ENCODE measurements around the gene BRSK1.

BRSK1 gene

GRCh38 chr19:55354698-55355212 lies 71.0 kb downstream of the BRSK1 start, which contains the start of gene COX6B2:
TSS of gene COX6B2 (minus strand) at chr19:55354719. CDS start at chr19:55354521, 198 bp downstream.
- no peak for DNase-seq
- no peak within 1 kb of the TSS for H3K4me3 ChIP-seq (ENCODE audit: low read depth in 1 of 2, low read length in 2 of 2)
- H3K4me1 ChIP-seq (ENCODE audit: insufficient read depth, low read length): no peaks in the 10 kb centered on the region
- H2AFZ ChIP-seq (ENCODE audit: low read depth, low read length): no peak within 1 kb of the TSS
- no peaks in the 10 kb centered on the region for H3K79me2 ChIP-seq (ENCODE audit: insufficient read depth, low read length)
- H3K27me3 ChIP-seq (ENCODE audit: insufficient read depth, low read length, poor library complexity): no peaks in the 10 kb centered on the region
- H3K9me3 ChIP-seq (ENCODE audit: insufficient read depth, low read length, severe bottlenecking): no peaks in the 10 kb centered on the region
- no peak for ATAC-seq (ENCODE audit: insufficient read depth, low read depth)
- no peak within 1 kb of the TSS for H3K4me2 ChIP-seq (ENCODE audit: insufficient read depth, low read length)
- H4K20me1 ChIP-seq (ENCODE audit: insufficient read depth, low read length): no peaks in the 10 kb centered on the region
- TF ChIP-seq EZH2 (IDR thresholded peaks at IDR 0.05; ENCODE audit: borderline replicate concordance, low read depth, low read length, severe bottlenecking): no peak
- TF ChIP-seq CTCF (IDR thresholded peaks at IDR 0.05; ENCODE audit: borderline replicate concordance, extremely low read depth, low read length, poor library complexity, severe bottlenecking): no peak
- no peaks in the 10 kb centered on the region for H3K36me3 ChIP-seq (ENCODE audit: insufficient read depth, low read length)
- no peak within 1 kb of the TSS for H3K27ac ChIP-seq (ENCODE audit: low read length)
- no peak within 1 kb of the TSS for H3K9ac ChIP-seq (ENCODE audit: low read depth, low read length)

GRCh38 chr19:55355213-55355821 lies 71.5 kb downstream of the BRSK1 start:
- DNase-seq: no peak
- no peaks in the 10 kb centered on the region for H3K4me1 ChIP-seq (ENCODE audit: insufficient read depth, low read length)
- ATAC-seq (ENCODE audit: insufficient read depth, low read depth): no peak
- no peak overlapping the region for H3K27ac ChIP-seq (ENCODE audit: low read length)
- no peaks in the 10 kb centered on the region for H3K36me3 ChIP-seq (ENCODE audit: insufficient read depth, low read length)
- no peak overlapping the region for H3K9ac ChIP-seq (ENCODE audit: low read depth, low read length)
- no peaks in the 10 kb centered on the region for H3K79me2 ChIP-seq (ENCODE audit: insufficient read depth, low read length)
- H4K20me1 ChIP-seq (ENCODE audit: insufficient read depth, low read length): no peaks in the 10 kb centered on the region
- H3K27me3 ChIP-seq (ENCODE audit: insufficient read depth, low read length, poor library complexity): no peaks in the 10 kb centered on the region
- H3K4me2 ChIP-seq (ENCODE audit: insufficient read depth, low read length): no peak overlapping the region
- no peak overlapping the region for H3K4me3 ChIP-seq (ENCODE audit: low read depth in 1 of 2, low read length in 2 of 2)
- H2AFZ ChIP-seq (ENCODE audit: low read depth, low read length): no peak overlapping the region
- no peaks in the 10 kb centered on the region for H3K9me3 ChIP-seq (ENCODE audit: insufficient read depth, low read length, severe bottlenecking)
- no peak for TF ChIP-seq CTCF (IDR thresholded peaks at IDR 0.05; ENCODE audit: borderline replicate concordance, extremely low read depth, low read length, poor library complexity, severe bottlenecking)
- no peak for TF ChIP-seq EZH2 (IDR thresholded peaks at IDR 0.05; ENCODE audit: borderline replicate concordance, low read depth, low read length, severe bottlenecking)

GRCh38 chr19:55358493-55358892 lies 74.7 kb downstream of the BRSK1 start:
- no peaks in the 10 kb centered on the region for H3K27me3 ChIP-seq (ENCODE audit: insufficient read depth, low read length, poor library complexity)
- no peak overlapping the region for H3K4me2 ChIP-seq (ENCODE audit: insufficient read depth, low read length)
- H3K4me3 ChIP-seq (ENCODE audit: low read depth in 1 of 2, low read length in 2 of 2): no peak overlapping the region
- DNase-seq: no peak
- H3K79me2 ChIP-seq (ENCODE audit: insufficient read depth, low read length): no peaks in the 10 kb centered on the region
- H3K9me3 ChIP-seq (ENCODE audit: insufficient read depth, low read length, severe bottlenecking): no peaks in the 10 kb centered on the region
- H2AFZ ChIP-seq (ENCODE audit: low read depth, low read length): no peak overlapping the region
- H3K27ac ChIP-seq (ENCODE audit: low read length): no peak overlapping the region
- no peaks in the 10 kb centered on the region for H4K20me1 ChIP-seq (ENCODE audit: insufficient read depth, low read length)
- no peaks in the 10 kb centered on the region for H3K36me3 ChIP-seq (ENCODE audit: insufficient read depth, low read length)
- H3K4me1 ChIP-seq (ENCODE audit: insufficient read depth, low read length): no peaks in the 10 kb centered on the region
- no peak for ATAC-seq (ENCODE audit: insufficient read depth, low read depth)
- no peak for TF ChIP-seq CTCF (IDR thresholded peaks at IDR 0.05; ENCODE audit: borderline replicate concordance, extremely low read depth, low read length, poor library complexity, severe bottlenecking)
- TF ChIP-seq EZH2 (IDR thresholded peaks at IDR 0.05; ENCODE audit: borderline replicate concordance, low read depth, low read length, severe bottlenecking): no peak
- no peak overlapping the region for H3K9ac ChIP-seq (ENCODE audit: low read depth, low read length)
